ENCODE data around the gene TENM4. TPM values are rescaled to one million over a fixed set of nuclear protein-coding genes. Genes with fewer than 3 reads are reported as not detected.

Gene TENM4
- polyA plus RNA-seq, 3 donors, result 0.31 to 1.7 TPM; not detected in 1

GRCh38 chr11:79265756-79266322 is 175.0 kb downstream of the TENM4 start:
- intact Hi-C loops (cut with micrococcal nuclease), result no loop called here
- no peaks in the 10 kb centered on the region for H3K9me3 ChIP-seq (replicated peaks in 1 of 2; ENCODE audit: control insufficient read depth in 1 of 2, insufficient read depth in 1 of 2, low read length in 2 of 2)
- no peak overlapping the region for H3K4me2 ChIP-seq (replicated peaks; ENCODE audit: extremely low read depth, low read length, poor library complexity, severe bottlenecking)
- no peaks in the 10 kb centered on the region for H3K4me1 Mint-ChIP-seq
- no peaks in the 10 kb centered on the region for H3K36me3 Mint-ChIP-seq
- H3K4me3 Mint-ChIP-seq, result no peak overlapping the region
- H3K9me3 Mint-ChIP-seq, result peaks cover 0 to 3% (median 0%) of the 10 kb centered on the region in 7 donors
- no peaks in the 10 kb centered on the region for H3K36me3 ChIP-seq (replicated peaks in 1 of 2; ENCODE audit: control insufficient read depth in 1 of 2, insufficient read depth in 2 of 2, low read length in 2 of 2)
- no peak overlapping the region for H3K4me3 ChIP-seq (replicated peaks in 1 of 3; ENCODE audit: low read depth in 2 of 3, low read length in 3 of 3)
- H3K9ac ChIP-seq (ENCODE audit: insufficient read depth, low read length, poor library complexity, severe bottlenecking), result no peak overlapping the region
- no peaks in the 10 kb centered on the region for H4K20me1 ChIP-seq (ENCODE audit: insufficient read depth, low read length)
- WGBS (ENCODE audit: insufficient coverage), result 79% methylated on average over 3 of the region's 4 CpGs
- peaks cover 0 to 8% of the 10 kb centered on the region in 2 donors for H3K27me3 ChIP-seq (ENCODE audit: control insufficient read depth in 2 of 2, insufficient read depth in 2 of 2, low read length in 2 of 2)
- H3K27ac ChIP-seq (ENCODE audit: low read depth in 1 of 2, low read length in 2 of 2), result no peak overlapping the region
- no peak overlapping the region for H3K27ac Mint-ChIP-seq
- no peak for TF ChIP-seq CTCF (IDR thresholded peaks at IDR 0.05)
- no peaks in the 10 kb centered on the region for H3K4me1 ChIP-seq (ENCODE audit: control insufficient read depth in 1 of 2, insufficient read depth in 2 of 2, low read length in 2 of 2)
- no peaks in the 10 kb centered on the region for H3K79me2 ChIP-seq (ENCODE audit: insufficient read depth, low read length)
- DNase-seq, result no peak
- H2AFZ ChIP-seq (ENCODE audit: insufficient read depth, low read depth, low read length, poor library complexity, severe bottlenecking), result no peak overlapping the region
- peaks cover 0 to 8% (median 6%) of the 10 kb centered on the region in 3 donors for H3K27me3 Mint-ChIP-seq (ENCODE audit: low read depth in 3 of 3)

- Histone ChIP-seq H4K20me1 (ENCODE audit: insufficient read depth, low read length) (no peaks in the 10 kb centered on the region), H3K9ac (ENCODE audit: insufficient read depth, low read length, poor library complexity, severe bottlenecking) (no peak overlapping the region), H3K9me3 (replicated peaks in 1 of 2; ENCODE audit: control insufficient read depth in 1 of 2, insufficient read depth in 1 of 2, low read length in 2 of 2) (no peaks in the 10 kb centered on the region), H3K36me3 (replicated peaks in 1 of 2; ENCODE audit: control insufficient read depth in 1 of 2, insufficient read depth in 2 of 2, low read length in 2 of 2) (no peaks in the 10 kb centered on the region), H3K4me3 (replicated peaks in 1 of 3; ENCODE audit: low read depth in 2 of 3, low read length in 3 of 3) (no peak overlapping the region), H2AFZ (ENCODE audit: insufficient read depth, low read depth, low read length, poor library complexity, severe bottlenecking) (no peak overlapping the region), H3K79me2 (ENCODE audit: insufficient read depth, low read length) (no peaks in the 10 kb centered on the region), H3K27me3 (ENCODE audit: control insufficient read depth in 2 of 2, insufficient read depth in 2 of 2, low read length in 2 of 2) (peaks cover 0 to 6% of the 10 kb centered on the region in 2 donors), H3K4me1 (ENCODE audit: control insufficient read depth in 1 of 2, insufficient read depth in 2 of 2, low read length in 2 of 2) (no peaks in the 10 kb centered on the region), H3K27ac (ENCODE audit: low read depth in 1 of 2, low read length in 2 of 2) (no peak overlapping the region), H3K4me2 (replicated peaks; ENCODE audit: extremely low read depth, low read length, poor library complexity, severe bottlenecking) (no peak overlapping the region)
- no peak for DNase-seq
- Mint-ChIP-seq H3K36me3 (no peaks in the 10 kb centered on the region), H3K27me3 (ENCODE audit: low read depth in 3 of 3) (peaks cover 0 to 3% (median 0%) of the 10 kb centered on the region in 3 donors), H3K9me3 (peaks cover 0 to 3% (median 0%) of the 10 kb centered on the region in 7 donors), H3K4me3 (no peak overlapping the region), H3K27ac (no peak overlapping the region), H3K4me1 (no peaks in the 10 kb centered on the region)
- 85% methylated on average over 3 of the region's 6 CpGs for WGBS (ENCODE audit: insufficient coverage)
- intact Hi-C loops (cut with micrococcal nuclease), result no loop called here
- TF ChIP-seq CTCF (IDR thresholded peaks at IDR 0.05), result no peak
Observed at GRCh38 chr11:79264284-79264683, 176.5 kb downstream of the TENM4 start.

All from CD14-positive monocyte (primary cell).